ENCODE measurements around the gene TRPM3.

TRPM3 gene

DNA sequence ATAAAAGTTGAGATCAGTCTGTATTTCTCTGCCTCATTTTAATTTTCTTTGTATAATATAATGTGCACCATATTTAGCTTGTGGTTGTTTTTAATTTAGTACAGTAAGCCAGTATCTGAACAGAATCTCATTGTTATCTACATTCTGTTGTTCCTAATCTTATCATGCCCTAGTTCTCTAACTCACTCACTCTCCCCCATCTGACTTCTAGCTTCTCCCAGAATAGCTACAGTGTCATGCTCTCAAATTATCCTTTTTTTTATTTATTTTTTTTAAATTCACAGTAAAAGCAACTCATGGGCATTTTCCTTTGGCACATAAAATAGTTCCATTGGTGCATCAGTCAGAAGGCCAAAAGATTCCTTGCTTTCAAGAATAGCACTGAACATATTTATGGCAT lies 156.6 kb downstream of the TRPM3 start:
- Histone ChIP-seq H3K4me1 (ENCODE audit: low read depth, poor library complexity, severe bottlenecking) (no peaks in the 10 kb centered on the region), H4K20me1 (ENCODE audit: insufficient read depth) (no peaks in the 10 kb centered on the region), H3K9ac (no peak overlapping the region), H3K79me2 (ENCODE audit: insufficient read depth, low read depth) (no peaks in the 10 kb centered on the region), H2AFZ (ENCODE audit: low read depth) (no peak overlapping the region), H3K4me2 (no peak overlapping the region), H3K27ac (no peak overlapping the region), H3K4me3 (IDR thresholded peaks at IDR 0.05; ENCODE audit: insufficient read depth, low read depth, low read length) (no peak overlapping the region), H3K36me3 (ENCODE audit: insufficient read depth) (no peaks in the 10 kb centered on the region), H3K27me3 (ENCODE audit: insufficient read depth, low read depth) (no peaks in the 10 kb centered on the region)
- TF ChIP-seq, protein P1, sequence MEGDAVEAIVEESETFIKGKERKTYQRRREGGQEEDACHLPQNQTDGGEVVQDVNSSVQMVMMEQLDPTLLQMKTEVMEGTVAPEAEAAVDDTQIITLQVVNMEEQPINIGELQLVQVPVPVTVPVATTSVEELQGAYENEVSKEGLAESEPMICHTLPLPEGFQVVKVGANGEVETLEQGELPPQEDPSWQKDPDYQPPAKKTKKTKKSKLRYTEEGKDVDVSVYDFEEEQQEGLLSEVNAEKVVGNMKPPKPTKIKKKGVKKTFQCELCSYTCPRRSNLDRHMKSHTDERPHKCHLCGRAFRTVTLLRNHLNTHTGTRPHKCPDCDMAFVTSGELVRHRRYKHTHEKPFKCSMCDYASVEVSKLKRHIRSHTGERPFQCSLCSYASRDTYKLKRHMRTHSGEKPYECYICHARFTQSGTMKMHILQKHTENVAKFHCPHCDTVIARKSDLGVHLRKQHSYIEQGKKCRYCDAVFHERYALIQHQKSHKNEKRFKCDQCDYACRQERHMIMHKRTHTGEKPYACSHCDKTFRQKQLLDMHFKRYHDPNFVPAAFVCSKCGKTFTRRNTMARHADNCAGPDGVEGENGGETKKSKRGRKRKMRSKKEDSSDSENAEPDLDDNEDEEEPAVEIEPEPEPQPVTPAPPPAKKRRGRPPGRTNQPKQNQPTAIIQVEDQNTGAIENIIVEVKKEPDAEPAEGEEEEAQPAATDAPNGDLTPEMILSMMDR (conservative IDR thresholded peaks at IDR 0.05; ENCODE audit: low read depth, low read length): no peak

DNA sequence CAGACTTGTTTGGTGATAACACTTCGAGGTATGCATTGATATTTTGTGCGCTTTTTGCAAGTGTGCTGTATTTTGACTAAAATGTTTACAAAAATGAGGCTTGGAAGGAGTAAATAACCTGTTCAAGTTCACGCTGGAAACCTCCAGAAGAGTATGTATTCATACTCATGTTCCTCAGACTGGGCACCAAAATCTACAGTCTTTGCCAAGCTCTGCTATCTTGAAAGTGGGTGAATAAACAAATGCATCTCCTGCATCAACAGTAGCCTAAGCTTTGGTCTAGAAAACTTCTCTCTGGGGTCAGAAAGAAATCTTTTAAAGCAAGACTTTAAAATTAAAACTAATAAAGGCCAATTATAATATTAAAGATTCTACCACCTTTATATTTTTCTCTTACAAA lies 157.9 kb downstream of the TRPM3 start:
- H3K4me2 ChIP-seq: no peak overlapping the region

DNA sequence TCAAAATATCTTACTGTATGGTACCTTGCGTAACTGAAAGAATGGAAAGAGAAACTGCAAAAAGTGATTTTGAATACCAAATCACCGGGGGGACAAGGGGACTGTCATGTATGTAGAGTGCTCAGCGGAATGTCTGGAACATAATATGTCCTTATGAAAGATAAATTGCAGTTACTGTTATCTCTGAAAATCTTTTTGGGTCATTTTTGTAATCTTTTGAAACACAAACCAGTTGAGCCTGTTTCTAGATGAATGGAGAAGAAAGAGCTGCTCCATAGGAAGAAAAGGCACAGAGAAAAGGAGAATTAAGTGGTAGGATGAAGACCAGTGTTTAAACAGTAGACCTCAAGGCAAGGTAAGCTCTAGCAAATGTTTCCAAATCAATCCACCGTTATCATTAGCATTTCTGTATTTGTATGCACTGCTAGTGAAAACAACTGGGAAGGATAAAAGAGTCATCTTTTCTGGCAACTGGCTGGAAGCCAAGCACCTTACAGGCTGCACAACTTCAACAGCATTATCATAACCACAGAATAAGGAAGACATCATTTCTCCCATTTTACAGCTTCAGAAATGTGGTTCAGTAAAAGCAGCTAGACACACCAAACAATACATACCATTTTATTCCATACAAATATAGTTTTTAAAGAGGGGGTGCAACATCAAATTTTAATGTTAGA lies 158.5 kb downstream of the TRPM3 start:
- no peaks in the 10 kb centered on the region for H3K27me3 ChIP-seq (ENCODE audit: insufficient read depth, low read depth)
- H3K4me1 ChIP-seq (ENCODE audit: low read depth, poor library complexity, severe bottlenecking): no peaks in the 10 kb centered on the region
- TF ChIP-seq, protein P1 (conservative IDR thresholded peaks at IDR 0.05; ENCODE audit: low read depth, low read length): no peak

More for the DNA sequence above, 157.9 kb downstream of the TRPM3 start:
- Histone ChIP-seq H3K4me3 (IDR thresholded peaks at IDR 0.05; ENCODE audit: insufficient read depth, low read depth, low read length) (no peak overlapping the region), H3K4me1 (ENCODE audit: low read depth, poor library complexity, severe bottlenecking) (no peaks in the 10 kb centered on the region), H3K9ac (no peak overlapping the region), H2AFZ (ENCODE audit: low read depth) (no peak overlapping the region), H3K79me2 (ENCODE audit: insufficient read depth, low read depth) (no peaks in the 10 kb centered on the region), H4K20me1 (ENCODE audit: insufficient read depth) (no peaks in the 10 kb centered on the region), H3K36me3 (ENCODE audit: insufficient read depth) (no peaks in the 10 kb centered on the region), H3K27me3 (ENCODE audit: insufficient read depth, low read depth) (no peaks in the 10 kb centered on the region), H3K27ac (no peak overlapping the region)
- TF ChIP-seq, protein P1 (conservative IDR thresholded peaks at IDR 0.05; ENCODE audit: low read depth, low read length): no peak

DNA sequence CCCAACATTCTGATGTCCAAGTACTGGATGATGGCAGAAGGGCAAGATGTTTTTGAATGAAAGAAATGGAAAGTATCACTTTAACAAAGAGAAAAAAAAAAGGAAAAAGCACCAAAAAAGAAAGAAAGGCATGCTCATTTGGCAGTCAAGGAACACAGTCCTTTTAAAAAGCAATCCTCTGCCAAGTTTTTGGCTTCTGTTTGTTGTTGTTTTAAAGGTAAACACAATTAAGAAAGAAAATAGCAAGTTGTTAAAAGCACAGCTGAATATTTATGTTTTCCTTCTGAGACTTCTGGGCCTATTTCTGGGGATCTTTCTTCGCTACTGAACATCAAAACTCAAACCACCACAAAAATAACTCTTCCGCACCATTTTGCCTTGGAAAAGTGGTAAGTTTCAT lies 162.1 kb downstream of the TRPM3 start:
- Histone ChIP-seq H3K4me3 (IDR thresholded peaks at IDR 0.05; ENCODE audit: insufficient read depth, low read depth, low read length) (no peak overlapping the region), H3K4me1 (ENCODE audit: low read depth, poor library complexity, severe bottlenecking) (no peaks in the 10 kb centered on the region), H3K27ac (no peak overlapping the region), H2AFZ (ENCODE audit: low read depth) (no peak overlapping the region), H3K27me3 (ENCODE audit: insufficient read depth, low read depth) (no peaks in the 10 kb centered on the region), H3K4me2 (no peak overlapping the region), H3K36me3 (ENCODE audit: insufficient read depth) (no peaks in the 10 kb centered on the region), H3K9ac (no peak overlapping the region), H3K79me2 (ENCODE audit: insufficient read depth, low read depth) (no peaks in the 10 kb centered on the region), H4K20me1 (ENCODE audit: insufficient read depth) (no peaks in the 10 kb centered on the region)
- TF ChIP-seq, protein P1 (conservative IDR thresholded peaks at IDR 0.05; ENCODE audit: low read depth, low read length): no peak

More for the DNA sequence above, 158.5 kb downstream of the TRPM3 start:
- Histone ChIP-seq H3K36me3 (ENCODE audit: insufficient read depth) (no peaks in the 10 kb centered on the region), H3K4me2 (no peak overlapping the region), H3K4me3 (IDR thresholded peaks at IDR 0.05; ENCODE audit: insufficient read depth, low read depth, low read length) (no peak overlapping the region), H4K20me1 (ENCODE audit: insufficient read depth) (no peaks in the 10 kb centered on the region), H3K27ac (no peak overlapping the region), H3K9ac (no peak overlapping the region), H3K79me2 (ENCODE audit: insufficient read depth, low read depth) (no peaks in the 10 kb centered on the region), H2AFZ (ENCODE audit: low read depth) (no peak overlapping the region)

Measured in KMS-11 (cell line).